Mucosa of gallbladder (tissue), 1 donor: ENCODE results near the gene ARHGAP19. TPM values are rescaled to one million over a fixed set of nuclear protein-coding genes. Genes with fewer than 3 reads are reported as not detected.
"Not testable (repeated sequence)": the region's sequence is repeated elsewhere in the genome, so short reads cannot be mapped to it uniquely, and the experiment has no call there.

Experiments used
- DNase-seq: peaks from one replicate; pipeline ENCODE4 v3.0.0-alpha.2; 2020; ENCODE audit warnings: low spot score
- total RNA-seq: library from RNA; stranded (reverse); gene quantifications from one replicate; pipeline ENCODE4 v1.2.1, GENCODE V29; 2021
- donor health status: DM: no; HTN: no; CAD: no.

The ARHGAP19 gene
- total RNA-seq, 1 donor from 2014 or later: 10.9 TPM

- no peak for DNase-seq
Observed at GRCh38 chr10:97279121-97279815, 13.2 kb downstream of the ARHGAP19 start.

GRCh38 chr10:97278491-97278989 is 13.9 kb downstream of the ARHGAP19 start:
- DNase-seq: no peak

GRCh38 chr10:97277551-97277950 is 14.9 kb downstream of the ARHGAP19 start:
- no peak for DNase-seq

GRCh38 chr10:97274828-97275227 is 17.6 kb downstream of the ARHGAP19 start:
- DNase-seq: no peak

GRCh38 chr10:97273700-97274099 is 18.7 kb downstream of the ARHGAP19 start:
- no peak for DNase-seq

- DNase-seq: no peak
Observed at GRCh38 chr10:97270523-97271154, 21.8 kb downstream of the ARHGAP19 start.

- DNase-seq: no peak
Observed at GRCh38 chr10:97267671-97268070, 24.8 kb downstream of the ARHGAP19 start.

GRCh38 chr10:97265095-97265494 is 27.3 kb downstream of the ARHGAP19 start:
- DNase-seq: not testable (repeated sequence)

GRCh38 chr10:97263971-97264370 is 28.5 kb downstream of the ARHGAP19 start:
- no peak for DNase-seq

GRCh38 chr10:97261656-97262055 is 30.8 kb downstream of the ARHGAP19 start:
- no peak for DNase-seq

GRCh38 chr10:97261183-97261582 is 31.3 kb downstream of the ARHGAP19 start:
- DNase-seq: no peak

- DNase-seq: no peak
Observed at GRCh38 chr10:97259119-97259518, 33.3 kb downstream of the ARHGAP19 start.

GRCh38 chr10:97256356-97256755 is 36.1 kb downstream of the ARHGAP19 start:
- DNase-seq: no peak

- no peak for DNase-seq
Observed at GRCh38 chr10:97255512-97256293, 36.7 kb downstream of the ARHGAP19 start.

GRCh38 chr10:97254694-97255093 is 37.7 kb downstream of the ARHGAP19 start:
- no peak for DNase-seq

- DNase-seq: no peak
Observed at GRCh38 chr10:97250952-97251351, 41.5 kb downstream of the ARHGAP19 start.

GRCh38 chr10:97243836-97244235 is 48.6 kb downstream of the ARHGAP19 start:
- no peak for DNase-seq

GRCh38 chr10:97238855-97239254 is 53.6 kb downstream of the ARHGAP19 start:
- DNase-seq: no peak

- DNase-seq: no peak
Observed at GRCh38 chr10:97235353-97235752, 57.1 kb downstream of the ARHGAP19 start.

- DNase-seq: no peak
Observed at GRCh38 chr10:97234400-97234799, 58.0 kb downstream of the ARHGAP19 start.

- no peak for DNase-seq
Observed at GRCh38 chr10:97230146-97230545, 62.3 kb downstream of the ARHGAP19 start.

- DNase-seq: no peak
Observed at GRCh38 chr10:97229322-97230015, 63.0 kb downstream of the ARHGAP19 start.
